HG02623 (cell line): ENCODE measurements around the gene PIGN.

Source experiments
- ATAC-seq: cut with Tn5 transposase; IDR thresholded peaks from one replicate; pipeline ENCODE4 v1.9.1; 2021; ENCODE audit warnings: moderate library complexity; ENCODE audit not compliant: unreplicated experiment

The PIGN gene, protein sequence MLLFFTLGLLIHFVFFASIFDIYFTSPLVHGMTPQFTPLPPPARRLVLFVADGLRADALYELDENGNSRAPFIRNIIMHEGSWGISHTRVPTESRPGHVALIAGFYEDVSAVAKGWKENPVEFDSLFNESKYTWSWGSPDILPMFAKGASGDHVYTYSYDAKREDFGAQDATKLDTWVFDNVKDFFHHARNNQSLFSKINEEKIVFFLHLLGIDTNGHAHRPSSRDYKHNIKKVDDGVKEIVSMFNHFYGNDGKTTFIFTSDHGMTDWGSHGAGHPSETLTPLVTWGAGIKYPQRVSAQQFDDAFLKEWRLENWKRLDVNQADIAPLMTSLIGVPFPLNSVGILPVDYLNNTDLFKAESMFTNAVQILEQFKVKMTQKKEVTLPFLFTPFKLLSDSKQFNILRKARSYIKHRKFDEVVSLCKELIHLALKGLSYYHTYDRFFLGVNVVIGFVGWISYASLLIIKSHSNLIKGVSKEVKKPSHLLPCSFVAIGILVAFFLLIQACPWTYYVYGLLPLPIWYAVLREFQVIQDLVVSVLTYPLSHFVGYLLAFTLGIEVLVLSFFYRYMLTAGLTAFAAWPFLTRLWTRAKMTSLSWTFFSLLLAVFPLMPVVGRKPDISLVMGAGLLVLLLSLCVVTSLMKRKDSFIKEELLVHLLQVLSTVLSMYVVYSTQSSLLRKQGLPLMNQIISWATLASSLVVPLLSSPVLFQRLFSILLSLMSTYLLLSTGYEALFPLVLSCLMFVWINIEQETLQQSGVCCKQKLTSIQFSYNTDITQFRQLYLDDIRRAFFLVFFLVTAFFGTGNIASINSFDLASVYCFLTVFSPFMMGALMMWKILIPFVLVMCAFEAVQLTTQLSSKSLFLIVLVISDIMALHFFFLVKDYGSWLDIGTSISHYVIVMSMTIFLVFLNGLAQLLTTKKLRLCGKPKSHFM

DNA sequence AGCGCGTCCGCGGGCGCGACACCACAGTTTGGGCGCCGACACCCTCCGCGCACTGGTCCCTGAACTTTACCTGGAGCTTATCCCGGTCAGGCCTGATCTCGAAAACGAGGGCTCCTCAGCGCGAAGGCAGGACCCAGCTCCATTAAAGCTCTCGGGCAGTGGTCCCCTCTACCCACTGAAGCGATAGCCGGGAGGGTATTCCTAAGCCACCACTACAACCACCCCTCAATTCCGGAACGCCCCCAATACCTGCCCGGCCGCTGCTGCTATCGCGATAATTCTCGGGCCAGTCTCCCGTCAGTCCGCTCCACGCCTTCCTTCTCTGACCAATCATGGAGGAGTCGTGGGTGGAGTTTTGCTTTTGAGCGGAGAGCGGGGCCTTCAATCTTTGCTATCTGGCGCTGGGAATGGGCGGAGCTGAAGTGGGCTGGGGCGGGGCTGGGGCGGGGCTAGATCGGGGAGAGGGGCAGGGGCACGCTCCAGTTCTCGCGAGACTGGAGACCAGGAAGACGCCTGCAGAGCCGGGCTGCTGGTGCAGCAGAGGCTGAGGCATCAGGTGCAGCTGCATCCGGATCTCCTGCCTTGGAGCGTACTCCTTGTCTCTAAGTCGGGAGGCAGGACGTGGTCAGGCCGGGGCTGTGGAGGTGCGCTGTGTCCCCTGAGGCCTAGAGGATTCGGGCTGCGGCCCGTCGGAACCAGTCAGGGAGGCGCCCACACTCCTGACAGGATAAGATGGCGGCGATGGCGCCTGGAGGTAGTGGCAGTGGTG is at the start of gene PIGN, which contains the start of gene RELCH:
TSS of gene PIGN (minus strand) at position 283 of the 769 bp plus-strand sequence. CDS start 25,703 bp downstream, outside the sequence.
TSS of gene RELCH (plus strand) at position 482 of the 769 bp plus-strand sequence. CDS start at position 733, 251 bp downstream.
- peak; percentile 87 for ATAC-seq

DNA sequence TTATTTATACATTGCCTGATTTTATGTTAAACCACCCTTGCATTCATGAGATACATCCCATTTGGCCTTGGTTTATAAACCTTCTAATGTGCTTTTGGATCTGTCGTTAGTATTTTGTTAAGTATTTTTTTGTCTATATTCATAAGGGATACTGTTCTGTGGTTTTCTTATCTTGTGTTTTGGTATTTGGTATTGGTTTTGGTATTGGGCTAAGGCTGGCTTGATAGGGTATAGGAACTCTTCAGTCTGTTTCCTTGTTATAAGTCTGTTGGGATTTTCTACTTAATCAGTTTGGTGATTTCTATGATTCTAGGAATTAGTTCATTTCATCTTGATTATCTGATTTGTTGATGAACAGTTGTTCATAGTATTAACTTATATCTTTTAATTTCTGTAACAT is 49.4 kb upstream of the PIGN start:
- ATAC-seq, result no peak

DNA sequence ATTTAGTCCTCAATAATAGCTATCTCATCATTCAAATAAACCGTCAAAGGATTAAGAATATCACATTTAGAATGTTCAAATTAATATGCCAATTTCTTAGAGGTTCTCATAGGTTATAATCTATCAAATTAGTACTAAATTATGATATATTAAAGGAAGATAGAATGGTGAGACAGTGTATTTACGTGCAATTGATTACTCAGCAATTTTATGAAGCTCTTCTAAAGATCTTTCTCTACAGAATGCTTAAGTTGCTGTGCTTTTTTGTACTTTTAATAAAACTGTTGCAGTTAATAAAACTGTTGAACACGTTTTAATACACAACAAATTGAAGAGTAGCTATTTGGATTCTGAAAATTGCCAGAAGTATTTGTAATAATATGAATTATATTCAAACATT is 39.2 kb upstream of the PIGN start:
- ATAC-seq, result no peak

DNA sequence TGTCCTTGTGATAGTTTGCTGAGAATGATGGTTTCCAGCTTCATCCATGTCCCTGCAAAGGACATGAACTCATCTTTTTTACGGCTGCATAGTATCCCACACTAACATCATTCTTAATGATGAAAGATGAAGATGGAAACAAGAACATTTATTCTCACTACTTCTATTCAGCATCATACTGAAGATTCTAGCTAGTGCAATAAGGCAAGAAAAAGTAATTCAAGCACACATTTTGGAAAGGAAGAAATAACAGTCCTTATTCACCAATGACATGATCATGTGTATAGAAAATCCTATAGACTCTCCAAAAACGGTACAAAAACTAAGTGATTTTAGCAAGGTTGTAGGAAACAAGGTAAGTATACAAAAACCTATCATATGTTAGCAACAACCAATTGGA is 37.4 kb upstream of the PIGN start:
- ATAC-seq, result no peak

DNA sequence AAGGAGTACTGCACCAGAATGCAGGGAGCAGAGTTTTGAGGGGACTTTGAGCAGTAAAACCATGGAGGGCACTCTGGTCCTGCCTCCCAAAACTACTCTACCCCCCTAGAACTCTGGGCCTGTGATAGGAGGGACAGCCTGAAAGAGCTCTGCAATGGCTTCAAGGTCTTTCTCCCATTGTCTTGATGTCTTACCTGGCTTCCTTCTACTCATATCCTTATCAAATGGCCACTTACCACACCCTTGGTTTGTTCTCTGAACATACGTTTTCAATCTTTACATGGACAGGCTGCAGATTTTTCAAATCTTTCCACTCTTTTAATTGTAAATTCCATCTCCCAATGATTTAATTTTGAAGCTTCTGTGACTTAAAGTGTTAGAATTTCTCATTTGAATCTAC is 27.9 kb upstream of the PIGN start:
- ATAC-seq, result no peak

DNA sequence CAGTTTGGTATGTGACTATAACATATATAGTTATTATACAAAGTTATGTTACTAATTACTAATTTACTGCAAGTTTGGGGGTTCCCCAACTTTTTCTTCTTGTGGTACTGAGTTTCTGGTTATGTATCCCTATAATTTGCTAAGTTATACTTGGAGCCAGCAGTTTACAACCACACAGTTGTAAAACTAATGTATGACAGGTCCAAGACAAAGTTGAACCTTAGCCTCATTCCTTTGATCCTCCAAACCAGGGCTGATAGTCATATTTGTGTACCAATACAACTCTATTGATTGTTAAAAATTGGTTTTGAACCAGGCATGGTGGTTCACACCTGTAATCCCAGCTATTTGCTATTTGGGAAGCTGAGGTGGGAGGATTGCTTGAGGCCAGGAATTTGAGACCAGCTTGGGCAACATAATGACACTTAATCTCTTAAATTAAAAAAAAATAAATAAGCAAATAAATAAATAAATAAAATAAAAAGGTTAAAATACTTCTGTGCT is 24.5 kb upstream of the PIGN start:
- ATAC-seq, result no peak

DNA sequence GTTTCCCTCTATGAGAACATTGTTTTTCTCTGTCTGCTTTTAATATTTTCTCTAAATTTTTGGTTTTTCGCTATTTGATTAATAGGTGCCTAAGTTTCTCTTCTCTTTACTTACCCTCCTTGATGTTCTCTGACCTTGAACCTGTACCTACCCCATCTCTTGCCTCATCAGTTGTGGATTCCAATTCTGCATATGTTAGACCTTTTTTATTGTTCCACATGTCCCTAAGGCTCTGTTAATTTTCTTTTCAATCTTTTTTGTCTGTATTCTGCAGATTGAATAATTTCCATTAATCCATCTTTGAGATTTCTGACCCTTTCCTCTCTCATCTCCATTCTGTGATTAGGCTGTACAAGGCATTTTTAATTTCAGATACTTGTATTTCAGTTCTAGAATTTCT is 23.3 kb upstream of the PIGN start:
- ATAC-seq, result no peak

DNA sequence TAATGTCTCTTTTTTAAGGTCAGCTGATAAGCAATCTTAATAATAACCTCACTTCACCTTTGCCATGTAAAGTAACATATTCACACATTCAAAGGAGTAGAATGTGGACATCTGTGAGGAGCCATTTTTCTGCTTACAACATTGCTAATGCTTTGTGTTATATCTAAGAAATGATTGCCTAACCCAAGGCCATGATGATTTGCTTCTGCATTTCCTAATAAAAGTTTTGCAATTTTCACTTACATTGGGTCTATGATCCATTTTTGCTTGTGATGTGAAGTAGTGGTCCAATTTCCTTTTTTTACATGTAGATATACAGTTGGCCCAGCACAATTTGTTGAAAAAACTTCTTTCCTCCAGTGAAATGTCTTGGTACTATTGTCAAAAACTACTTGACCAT is 22.2 kb upstream of the PIGN start:
- no peak for ATAC-seq

DNA sequence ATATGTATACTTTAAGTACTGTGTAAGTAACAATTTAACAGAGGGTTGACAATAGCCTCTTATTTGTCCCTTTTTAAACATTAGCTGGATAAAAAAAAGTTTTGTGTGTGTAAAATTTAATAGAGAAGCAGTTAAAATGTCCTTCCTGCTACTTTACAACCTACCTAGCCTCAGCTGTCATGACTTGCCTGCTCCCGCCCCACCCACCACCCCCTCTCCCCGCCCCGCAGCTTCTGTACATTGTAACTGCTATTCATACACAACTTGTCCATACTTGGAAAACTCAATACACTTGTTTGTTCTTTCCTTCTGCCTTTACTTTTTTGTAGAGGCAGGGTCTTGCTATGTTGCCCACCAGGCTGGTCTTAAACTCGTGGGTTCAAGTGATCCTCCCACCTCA is 19.7 kb upstream of the PIGN start:
- ATAC-seq, result no peak

DNA sequence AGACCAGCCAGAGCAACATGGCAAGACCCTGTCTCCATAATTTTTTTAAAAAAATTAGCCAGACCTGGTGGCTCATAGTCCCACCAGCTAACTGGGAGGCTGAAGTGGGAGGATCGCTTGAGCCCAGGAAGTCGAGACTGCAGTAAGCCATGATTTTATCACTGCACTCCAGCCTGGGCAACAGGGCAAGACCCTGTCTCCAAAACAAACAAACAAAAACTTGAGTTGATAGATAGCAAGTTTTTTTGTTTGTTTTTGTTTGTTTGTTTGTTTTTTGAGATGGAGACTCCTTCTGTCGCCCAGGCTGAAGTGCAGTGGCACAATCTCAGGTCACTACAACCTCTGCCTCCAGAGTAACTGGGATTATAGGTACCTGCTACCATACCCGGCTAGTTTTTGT is 19.0 kb upstream of the PIGN start:
- ATAC-seq, result no peak

DNA sequence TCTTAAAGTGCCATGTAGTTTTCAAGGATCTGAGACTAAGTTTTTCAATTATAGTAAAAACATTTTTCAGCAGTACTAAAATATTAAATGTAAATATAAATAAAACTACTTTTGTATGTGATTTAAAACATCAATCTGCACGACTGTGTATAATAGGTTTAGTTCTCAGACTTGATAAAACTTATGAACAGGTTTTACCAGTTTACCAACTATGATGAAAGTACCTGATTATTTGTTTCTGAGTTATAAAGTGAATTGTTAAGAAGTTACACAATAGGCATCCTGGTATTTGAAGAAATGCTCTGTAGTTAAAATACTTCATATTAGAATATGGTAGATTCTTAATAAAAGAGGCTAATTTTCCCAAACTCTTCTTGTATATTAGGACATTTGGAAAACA is 15.0 kb upstream of the PIGN start:
- no peak for ATAC-seq

DNA sequence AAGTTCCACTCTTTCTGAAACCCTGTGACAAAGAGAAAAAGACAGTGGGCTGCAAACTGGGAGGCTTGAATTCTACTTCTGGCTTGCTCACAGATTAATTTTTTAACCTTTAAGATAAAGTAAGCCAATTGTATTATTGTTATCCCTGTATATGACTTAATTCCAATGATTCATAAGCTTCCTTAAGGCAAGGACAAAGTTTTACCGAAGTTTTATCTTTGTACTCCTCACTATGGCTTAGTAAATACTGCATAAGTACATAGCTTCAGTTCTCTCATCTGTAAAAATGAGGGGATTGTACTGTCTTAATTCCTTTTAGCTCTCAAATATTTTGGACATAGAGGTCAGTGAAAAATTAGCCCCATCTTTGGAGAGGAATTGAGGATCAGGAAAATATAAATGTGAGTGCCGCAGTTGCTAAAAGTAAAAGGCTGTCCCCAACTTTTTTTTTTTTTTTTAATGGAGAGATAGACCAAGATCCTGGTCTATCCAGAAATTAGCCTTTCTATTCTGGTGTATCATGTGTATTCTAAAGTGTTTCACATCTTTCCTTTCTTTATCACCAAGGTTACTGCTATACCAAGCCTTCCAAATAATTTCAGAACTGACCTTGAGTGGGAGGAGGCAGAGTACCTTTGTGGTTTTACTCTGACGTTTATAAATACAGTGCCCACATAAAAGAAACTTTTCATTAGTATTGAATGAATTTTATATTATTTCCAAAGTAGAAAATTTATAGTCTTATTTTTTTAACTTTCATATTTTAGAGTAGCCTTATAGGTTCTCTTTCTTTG is 13.5 kb upstream of the PIGN start:
- no peak for ATAC-seq

DNA sequence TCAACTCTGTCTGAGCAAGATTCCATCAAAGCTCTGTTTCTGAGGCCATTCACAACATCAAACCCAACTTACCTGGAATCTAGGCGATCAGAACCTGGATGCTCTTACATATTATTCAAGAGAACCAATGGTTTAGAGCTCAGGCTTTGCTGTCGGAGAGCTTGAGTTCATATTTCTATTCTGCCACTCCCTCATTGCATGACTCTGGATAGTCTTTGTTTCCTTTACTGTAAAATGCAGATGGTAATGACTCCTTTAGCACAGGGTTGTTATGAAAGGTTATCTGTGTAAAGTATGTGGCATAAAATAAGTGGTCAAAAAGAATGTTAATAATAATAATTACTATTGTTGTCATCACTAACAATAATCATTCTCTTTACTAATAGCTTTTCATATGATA is 12.8 kb upstream of the PIGN start:
- ATAC-seq, result no peak

DNA sequence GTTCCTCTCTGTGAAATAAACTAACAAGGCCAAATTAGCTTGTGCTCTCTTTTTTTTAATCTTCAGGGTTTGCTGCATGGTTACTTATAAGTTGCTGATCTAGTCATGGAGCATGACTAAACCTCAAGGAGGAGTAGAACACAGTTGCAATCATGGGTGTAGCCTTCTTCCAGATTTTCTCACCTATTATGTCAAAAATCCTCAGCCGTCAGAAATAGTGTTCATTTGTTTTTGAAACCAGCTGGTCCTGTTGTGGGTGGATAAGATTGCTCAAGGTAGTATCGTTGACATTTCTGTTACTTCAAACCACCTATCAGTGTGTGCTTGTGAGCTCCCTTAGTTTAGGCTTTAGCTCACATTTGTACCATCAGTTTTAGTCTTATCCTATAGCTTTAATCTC is 11.4 kb upstream of the PIGN start:
- ATAC-seq, result no peak

DNA sequence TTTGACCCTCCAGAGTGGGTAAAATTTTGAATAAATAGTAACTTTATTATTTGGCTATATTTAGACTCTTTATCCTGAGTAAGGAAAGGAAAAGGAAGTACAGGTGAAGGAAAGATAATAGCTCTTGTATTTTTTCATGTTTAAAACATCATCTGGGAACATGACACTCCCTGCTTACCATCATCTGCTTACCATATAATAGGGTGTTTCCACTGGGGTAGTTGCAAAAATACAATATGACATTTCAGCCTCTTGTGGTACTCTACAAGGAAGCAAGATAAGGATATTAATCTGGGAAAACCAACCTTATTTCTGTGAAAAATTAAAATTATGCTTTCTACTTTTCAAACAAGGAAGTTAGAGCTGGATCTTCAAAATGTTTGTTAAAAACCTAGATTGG is 10.1 kb upstream of the PIGN start:
- ATAC-seq, result no peak

DNA sequence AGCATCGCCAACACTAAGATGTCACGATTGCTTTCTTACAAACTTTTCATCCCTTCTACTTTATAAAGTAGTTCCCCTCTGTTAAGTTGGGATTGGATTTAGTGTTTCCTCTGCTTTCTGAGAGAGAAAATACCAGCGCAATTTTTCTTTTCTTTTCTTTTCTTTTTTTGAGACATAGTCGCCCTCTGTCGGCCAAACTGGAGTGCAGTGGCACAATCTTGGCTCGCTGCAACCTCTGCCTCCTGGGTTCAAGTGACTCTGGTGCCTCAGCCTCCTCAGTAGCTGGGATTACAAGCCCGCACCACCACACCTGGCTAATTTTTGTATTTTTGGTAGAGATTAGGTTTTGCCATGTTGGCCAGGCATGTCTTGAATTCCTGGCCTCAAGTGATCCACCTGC is 9.2 kb upstream of the PIGN start:
- ATAC-seq, result no peak

DNA sequence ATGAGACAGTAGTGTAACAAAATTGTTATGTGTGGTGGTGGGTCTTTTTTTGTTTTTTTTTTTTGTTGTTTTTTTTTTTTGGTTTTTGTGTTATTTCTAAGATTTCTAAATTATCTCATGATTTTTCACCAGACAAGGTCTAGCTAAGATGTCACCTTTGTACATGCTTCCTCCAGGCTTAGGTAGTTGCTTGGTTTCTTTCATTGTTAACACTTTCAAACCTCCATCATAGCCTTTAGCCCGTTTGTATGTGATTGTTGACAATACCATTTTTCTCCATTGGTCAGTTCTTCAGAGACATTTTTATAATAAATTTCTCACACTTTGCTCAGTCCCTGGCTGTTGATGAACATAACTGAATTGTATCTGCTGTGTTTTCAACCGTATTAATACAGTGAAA is 2.4 kb upstream of the PIGN start:
- no peak for ATAC-seq

DNA sequence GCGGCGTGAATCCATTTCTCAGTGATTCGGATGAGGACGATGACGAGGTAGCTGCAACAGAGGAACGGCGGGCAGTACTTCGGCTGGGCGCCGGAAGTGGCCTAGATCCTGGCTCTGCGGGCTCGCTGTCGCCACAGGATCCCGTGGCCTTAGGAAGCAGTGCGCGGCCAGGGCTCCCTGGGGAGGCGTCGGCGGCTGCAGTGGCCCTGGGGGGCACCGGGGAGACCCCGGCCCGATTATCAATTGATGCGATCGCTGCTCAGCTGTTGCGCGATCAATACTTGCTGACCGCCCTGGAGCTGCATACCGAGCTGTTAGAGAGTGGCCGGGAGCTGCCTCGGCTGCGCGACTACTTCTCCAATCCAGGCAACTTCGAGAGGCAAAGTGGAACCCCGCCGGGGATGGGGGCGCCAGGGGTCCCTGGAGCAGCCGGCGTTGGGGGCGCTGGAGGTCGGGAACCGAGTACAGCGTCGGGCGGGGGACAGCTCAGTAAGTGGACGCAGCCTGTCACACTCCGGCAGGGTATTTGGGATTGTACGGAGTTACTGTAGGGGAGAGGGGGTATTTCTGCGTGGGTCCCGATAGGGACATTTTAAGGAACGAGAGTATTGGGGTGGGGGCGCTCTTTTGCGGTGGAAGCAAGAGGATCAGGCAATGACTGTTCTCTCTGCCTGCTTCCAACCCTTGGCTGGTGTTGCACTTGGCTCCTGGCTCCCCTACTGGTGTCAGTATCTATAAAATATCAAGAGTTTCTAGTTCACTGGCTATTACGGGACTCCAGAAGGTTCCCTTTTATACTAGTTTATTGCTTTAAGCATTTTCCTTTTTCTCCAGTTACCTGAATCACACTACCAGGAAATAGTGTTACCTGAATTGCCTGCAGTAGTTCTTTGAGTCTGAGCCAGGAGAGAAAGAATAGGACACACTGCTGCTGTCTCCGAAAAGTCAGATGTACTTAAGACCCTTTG is 971 bp upstream of the PIGN start:
- peak; percentile 0 for ATAC-seq

DNA sequence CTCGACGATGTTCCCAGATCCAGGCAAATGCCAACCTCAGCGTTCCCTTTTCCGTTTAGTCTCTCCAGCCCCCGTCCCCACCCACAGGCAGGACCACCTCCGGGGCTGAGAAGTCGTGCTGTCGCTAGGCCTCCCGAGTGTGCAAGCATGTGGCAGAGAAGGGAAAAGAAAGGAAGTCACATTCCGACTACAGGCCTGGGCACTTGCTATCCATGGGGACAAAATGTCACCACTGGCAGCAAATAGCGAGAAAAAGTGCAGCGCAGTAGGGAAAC is 420 bp downstream of the PIGN start:
- peak; percentile 1 for ATAC-seq
